HepG2 (cell line): Measurements from ENCODE around the gene PHKG1. TPM values are rescaled to one million over a fixed set of nuclear protein-coding genes. Genes with fewer than 3 reads are reported as not detected.

Experiments
- DBP ChIP-seq: sonication (generic); formaldehyde crosslinking; IDR thresholded peaks from 2 replicates; pipeline ENCODE4 v1.4.0; 2020; ENCODE audit warnings: missing genetic modification reagents; ENCODE audit errors: not compliant biosample characterization
- FOXA1 ChIP-seq, 2 experiments: fragments of 450-650 bp in 1 of 2; sonication (generic) in 1 of 2; formaldehyde crosslinking in 1 of 2; IDR thresholded peaks; 2 replicates each; pipeline versions ENCODE4 v1.4.0 to v1.6.1; 2016 to 2020; ENCODE audit warnings: missing genetic modification reagents in 1 of 2
- FOXA3 ChIP-seq: IDR thresholded peaks from 2 replicates; pipeline ENCODE4 v1.6.1; 2016; ENCODE audit warnings: missing genetic modification reagents, missing compliant biosample characterization
- FOXJ3 ChIP-seq: sonication (generic); formaldehyde crosslinking; IDR thresholded peaks from 2 replicates; pipeline ENCODE4 v1.4.0; 2020; ENCODE audit warnings: missing genetic modification reagents, mild to moderate bottlenecking, borderline replicate concordance
- GABPB1 ChIP-seq: IDR thresholded peaks from 2 replicates; pipeline ENCODE4 v1.6.1; 2016; ENCODE audit warnings: mild to moderate bottlenecking, missing genetic modification reagents, moderate library complexity, missing compliant biosample characterization
- GTF2F1 ChIP-seq: fragments of 150-350 bp; IDR thresholded peaks from 2 replicates; pipeline ENCODE4 v1.6.1; 2014; ENCODE audit warnings: low read length
- HDAC6 ChIP-seq: fragments of 200-600 bp; sonication (generic); IDR thresholded peaks from 2 replicates; pipeline ENCODE4 v1.7.0; 2017; ENCODE audit warnings: mild to moderate bottlenecking, antibody characterized with exemption, low read length, low read depth
- KDM1A ChIP-seq: IDR thresholded peaks from 2 replicates; pipeline ENCODE4 v1.6.1; 2016; ENCODE audit warnings: missing compliant biosample characterization
- MLXIP ChIP-seq: sonication (generic); formaldehyde crosslinking; IDR thresholded peaks from 2 replicates; pipeline ENCODE4 v1.9.0; 2021; ENCODE audit warnings: missing genetic modification reagents, borderline replicate concordance
- PREB ChIP-seq: sonication (generic); formaldehyde crosslinking; IDR thresholded peaks from 2 replicates; pipeline ENCODE4 v1.4.0; 2020; ENCODE audit warnings: missing genetic modification reagents
- RXRB ChIP-seq: IDR thresholded peaks from 2 replicates; pipeline ENCODE4 v1.6.1; 2016; ENCODE audit warnings: borderline replicate concordance, missing genetic modification reagents, missing compliant biosample characterization
- SALL2 ChIP-seq: sonication (generic); formaldehyde crosslinking; IDR thresholded peaks from 2 replicates; pipeline ENCODE4 v1.8.1; 2023; ENCODE audit warnings: mild to moderate bottlenecking, missing genetic modification reagents, inconsistent platforms
- SP5 ChIP-seq: IDR thresholded peaks from 2 replicates; pipeline ENCODE4 v1.6.1; 2016; ENCODE audit warnings: low read depth, borderline replicate concordance
- TEF ChIP-seq: sonication (generic); formaldehyde crosslinking; IDR thresholded peaks from 2 replicates; pipeline ENCODE4 v1.5.0; 2020; ENCODE audit warnings: missing genetic modification reagents
- ZBTB46 ChIP-seq: sonication (generic); formaldehyde crosslinking; IDR thresholded peaks from 2 replicates; pipeline ENCODE4 v1.4.0; 2020; ENCODE audit warnings: mild to moderate bottlenecking, missing genetic modification reagents, borderline replicate concordance
- ZFP62 ChIP-seq: sonication (generic); formaldehyde crosslinking; IDR thresholded peaks from 2 replicates; pipeline ENCODE4 v1.4.0; 2020; ENCODE audit warnings: missing genetic modification reagents
- ZNF430 ChIP-seq: sonication (generic); formaldehyde crosslinking; IDR thresholded peaks from 2 replicates; pipeline ENCODE4 v1.9.0; 2021; ENCODE audit warnings: mild to moderate bottlenecking, missing genetic modification reagents
- ZNF441 ChIP-seq: sonication (generic); formaldehyde crosslinking; IDR thresholded peaks from 2 replicates; pipeline ENCODE4 v1.7.0; 2021; ENCODE audit warnings: missing genetic modification reagents, borderline replicate concordance
- ZNF569 ChIP-seq: sonication (generic); formaldehyde crosslinking; IDR thresholded peaks from 2 replicates; pipeline ENCODE4 v1.5.0; 2020; ENCODE audit warnings: mild to moderate bottlenecking, missing genetic modification reagents, moderate library complexity, borderline replicate concordance
- ZNF639 ChIP-seq: conservative IDR thresholded peaks from 2 replicates; pipeline ENCODE4 v1.6.1; 2018; ENCODE audit warnings: missing genetic modification reagents
- ZNF879 ChIP-seq: sonication (generic); formaldehyde crosslinking; IDR thresholded peaks from 2 replicates; pipeline ENCODE4 v1.8.1; 2023; ENCODE audit warnings: missing genetic modification reagents
- polyA plus RNA-seq, 8 experiments: library from polyadenylated mRNA; depleted of rRNA in 3 of 8; stranded (reverse) in 7 of 8; unstranded in 1 of 8; fragments of >200 nt; fragmentation: Illumina TruSeq in 4 of 8; extraction: Trizol in 4 of 8; gene quantifications; 2 replicates each; pipeline versions ENCODE4 v1.2.1 to v1.2.3, GENCODE V29; 2011 to 2016; ENCODE audit warnings: low read depth in 4 of 8, missing spikeins in 1 of 8, mixed read lengths in 1 of 8; ENCODE audit not compliant: insufficient read depth in 1 of 8
- total RNA-seq, 5 experiments: library from RNA; depleted of rRNA; stranded (reverse); fragments of >200 nt; fragmentation: Illumina TruSeq; extraction: Trizol; gene quantifications; 2 replicates each; pipeline ENCODE4 v1.2.3, GENCODE V29; 2016; ENCODE audit warnings: low read depth in 1 of 5

The PHKG1 gene
- total and polyA plus RNA-seq, 2 of the 13 experiments (the other 11 are each of a cell fraction or from before 2014, with no cell fraction given) = 0.44 to 0.71 TPM

GRCh38 chr7:56046721-56047445 lies 45.9 kb downstream of the PHKG1 start (continued):
- TF ChIP-seq DBP (CRISPR knock-in tag) (no peak), TEF (no peak), FOXJ3 (CRISPR knock-in tag) (0 out of 2 replicates have a peak, but pooled peaks have one; percentile 23), MLXIP (CRISPR knock-in tag) (no peak), GTF2F1 (no peak), ZNF430 (CRISPR knock-in tag) (no peak), ZBTB46 (CRISPR knock-in tag) (no peak), GABPB1 (CRISPR knock-in tag) (no peak), KDM1A (CRISPR knock-in tag) (no peak), ZNF639 (no peak), PREB (no peak), SALL2 (CRISPR knock-in tag) (no peak), FOXA1 (IDR thresholded peaks at IDR 0.05) (no peak), FOXA1 (CRISPR knock-in tag; IDR thresholded peaks at IDR 0.05) (no peak), ZNF569 (CRISPR knock-in tag) (no peak), RXRB (CRISPR knock-in tag) (0 out of 2 replicates have a peak, but pooled peaks have one; percentile 15), ZFP62 (no peak), SP5 (CRISPR knock-in tag) (no peak), ZNF879 (CRISPR knock-in tag) (no peak), FOXA3 (CRISPR knock-in tag) (no peak), ZNF441 (CRISPR knock-in tag) (no peak), HDAC6 (no peak)
